Myocyte (in vitro differentiated cells): ENCODE measurements around the gene TNNI3K. TPM values are rescaled to one million over a fixed set of nuclear protein-coding genes. Genes with fewer than 3 reads are reported as not detected.
"Not testable (repeated sequence)": the region's sequence is repeated elsewhere in the genome, so short reads cannot be mapped to it uniquely, and the experiment has no call there.

Experiments
- DNase-seq: peaks from one replicate; pipeline ENCODE4 v3.0.0-alpha.2; 2012; ENCODE audit warnings: low read depth
- polyA plus RNA-seq: library from polyadenylated mRNA; unstranded; fragments of >200 nt; gene quantifications from one replicate; pipeline ENCODE4 v1.2.1, GENCODE V29; 2012; ENCODE audit warnings: missing spikeins
- total RNA-seq: library from RNA; depleted of rRNA; stranded (reverse); fragments of >200 nt; gene quantifications from 2 replicates; pipeline ENCODE4 v1.2.3, GENCODE V29; 2014

Gene TNNI3K
- 0.57 and 0.70 TPM in 2 replicates for total RNA-seq
- polyA plus RNA-seq = 0.68 TPM

- DNase-seq = no peak
Observed at GRCh38 chr1:74235153-74235552, at the start of gene TNNI3K. Gene TNNI3K, plus strand, starts transcription at chr1:74235387. Its CDS starts 65 bp downstream, at chr1:74235452.

- peak; percentile 53 for DNase-seq
Observed at GRCh38 chr1:74193908-74194307, 41.3 kb upstream of the TNNI3K start.

GRCh38 chr1:74195339-74195738, 39.8 kb upstream of the TNNI3K start:
- DNase-seq = no peak

- DNase-seq = no peak
Observed at GRCh38 chr1:74197255-74197654, 37.9 kb upstream of the TNNI3K start.

GRCh38 chr1:74197657-74198552, 37.3 kb upstream of the TNNI3K start, which contains the start of the genes FPGT and LRRIQ3:
Gene FPGT, plus strand, starts transcription at chr1:74198242. Its CDS starts 37 bp downstream, at chr1:74198279.
Gene LRRIQ3, minus strand, starts transcription at chr1:74198176. Its CDS starts 14,492 bp downstream, at chr1:74183684.
- peak; percentile 98 for DNase-seq

GRCh38 chr1:74199504-74199903, 35.7 kb upstream of the TNNI3K start:
- DNase-seq = no peak

GRCh38 chr1:74205266-74205665, 29.9 kb upstream of the TNNI3K start:
- no peak for DNase-seq

GRCh38 chr1:74215229-74215628, 20.0 kb upstream of the TNNI3K start:
- no peak for DNase-seq

GRCh38 chr1:74222701-74223100, 12.5 kb upstream of the TNNI3K start:
- no peak for DNase-seq

GRCh38 chr1:74223453-74223852, 11.7 kb upstream of the TNNI3K start:
- no peak for DNase-seq

GRCh38 chr1:74236440-74236839, 1.3 kb downstream of the TNNI3K start:
- no peak for DNase-seq

GRCh38 chr1:74237035-74237434, 1.8 kb downstream of the TNNI3K start:
- no peak for DNase-seq

GRCh38 chr1:74237787-74238186, 2.6 kb downstream of the TNNI3K start:
- DNase-seq = no peak

- no peak for DNase-seq
Observed at GRCh38 chr1:74245168-74245772, 10.1 kb downstream of the TNNI3K start.

GRCh38 chr1:74246315-74246714, 11.1 kb downstream of the TNNI3K start:
- DNase-seq = peak; percentile 9

- DNase-seq = no peak
Observed at GRCh38 chr1:74247881-74248528, 12.8 kb downstream of the TNNI3K start.

- DNase-seq = not testable (repeated sequence)
Observed at GRCh38 chr1:74253243-74253824, 18.1 kb downstream of the TNNI3K start.

- DNase-seq = no peak
Observed at GRCh38 chr1:74266001-74266400, 30.8 kb downstream of the TNNI3K start.

- no peak for DNase-seq
Observed at GRCh38 chr1:74271503-74271902, 36.3 kb downstream of the TNNI3K start.

- DNase-seq = no peak
Observed at GRCh38 chr1:74280642-74281396, 45.6 kb downstream of the TNNI3K start.

GRCh38 chr1:74286414-74286813, 51.2 kb downstream of the TNNI3K start:
- no peak for DNase-seq
